ENCODE data around the gene POM121C.
"Not testable (repeated sequence)": the region's sequence is repeated elsewhere in the genome, so short reads cannot be mapped to it uniquely, and the experiment has no call there.

POM121C gene

GRCh38 chr7:75460541-75460940 lies 25.6 kb downstream of the POM121C start:
- FAIRE-seq; DNase-seq (ENCODE audit: insufficient read length, low spot score): not testable (repeated sequence)

GRCh38 chr7:75458034-75458433 lies 28.1 kb downstream of the POM121C start:
- DNase-seq (ENCODE audit: insufficient read length, low spot score); FAIRE-seq: not testable (repeated sequence)

- FAIRE-seq; DNase-seq (ENCODE audit: insufficient read length, low spot score): not testable (repeated sequence)
These were observed 29.7 kb downstream of the POM121C start for GRCh38 chr7:75456403-75456802.

DNA sequence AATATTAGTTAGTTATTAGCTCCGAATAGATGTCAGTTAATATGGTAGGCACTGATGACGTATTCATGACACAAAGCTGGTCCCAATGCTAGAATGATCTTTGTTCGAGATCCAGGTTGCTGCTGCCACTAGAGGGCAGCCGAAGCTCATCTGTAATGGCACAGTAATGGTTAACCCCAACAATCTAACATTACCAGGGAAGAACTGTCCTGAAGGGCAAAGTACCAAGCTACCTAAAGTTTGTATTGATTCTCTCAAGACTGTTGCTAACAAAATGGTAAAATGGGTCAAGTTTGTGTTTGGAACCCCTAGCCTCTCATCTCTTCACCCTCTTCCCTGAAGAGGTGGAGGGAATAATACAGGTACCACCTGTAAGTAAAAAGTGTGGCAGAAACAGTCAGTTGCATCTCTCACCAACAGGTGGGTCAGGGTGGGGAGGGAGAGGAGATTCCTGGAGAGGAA lies 33.6 kb downstream of the POM121C start:
- not testable (repeated sequence) for DNase-seq (ENCODE audit: insufficient read length, low spot score); FAIRE-seq
- peak; percentile 11 for TF ChIP-seq CTCF (IDR thresholded peaks at IDR 0.05; ENCODE audit: insufficient read depth, missing control alignments)

GRCh38 chr7:75449946-75450345 lies 36.2 kb downstream of the POM121C start:
- not testable (repeated sequence) for FAIRE-seq; DNase-seq (ENCODE audit: insufficient read length, low spot score)

- DNase-seq (ENCODE audit: insufficient read length, low spot score); FAIRE-seq: not testable (repeated sequence)
These were observed 43.5 kb downstream of the POM121C start for GRCh38 chr7:75442465-75443111.

GRCh38 chr7:75442101-75442464 lies 44.0 kb downstream of the POM121C start:
- not testable (repeated sequence) for DNase-seq (ENCODE audit: insufficient read length, low spot score); FAIRE-seq

- not testable (repeated sequence) for DNase-seq (ENCODE audit: insufficient read length, low spot score); FAIRE-seq
These were observed 47.1 kb downstream of the POM121C start for GRCh38 chr7:75439000-75439399.

GRCh38 chr7:75423481-75423880 lies 62.6 kb downstream of the POM121C start:
- not testable (repeated sequence) for FAIRE-seq; DNase-seq (ENCODE audit: insufficient read length, low spot score)

DNA sequence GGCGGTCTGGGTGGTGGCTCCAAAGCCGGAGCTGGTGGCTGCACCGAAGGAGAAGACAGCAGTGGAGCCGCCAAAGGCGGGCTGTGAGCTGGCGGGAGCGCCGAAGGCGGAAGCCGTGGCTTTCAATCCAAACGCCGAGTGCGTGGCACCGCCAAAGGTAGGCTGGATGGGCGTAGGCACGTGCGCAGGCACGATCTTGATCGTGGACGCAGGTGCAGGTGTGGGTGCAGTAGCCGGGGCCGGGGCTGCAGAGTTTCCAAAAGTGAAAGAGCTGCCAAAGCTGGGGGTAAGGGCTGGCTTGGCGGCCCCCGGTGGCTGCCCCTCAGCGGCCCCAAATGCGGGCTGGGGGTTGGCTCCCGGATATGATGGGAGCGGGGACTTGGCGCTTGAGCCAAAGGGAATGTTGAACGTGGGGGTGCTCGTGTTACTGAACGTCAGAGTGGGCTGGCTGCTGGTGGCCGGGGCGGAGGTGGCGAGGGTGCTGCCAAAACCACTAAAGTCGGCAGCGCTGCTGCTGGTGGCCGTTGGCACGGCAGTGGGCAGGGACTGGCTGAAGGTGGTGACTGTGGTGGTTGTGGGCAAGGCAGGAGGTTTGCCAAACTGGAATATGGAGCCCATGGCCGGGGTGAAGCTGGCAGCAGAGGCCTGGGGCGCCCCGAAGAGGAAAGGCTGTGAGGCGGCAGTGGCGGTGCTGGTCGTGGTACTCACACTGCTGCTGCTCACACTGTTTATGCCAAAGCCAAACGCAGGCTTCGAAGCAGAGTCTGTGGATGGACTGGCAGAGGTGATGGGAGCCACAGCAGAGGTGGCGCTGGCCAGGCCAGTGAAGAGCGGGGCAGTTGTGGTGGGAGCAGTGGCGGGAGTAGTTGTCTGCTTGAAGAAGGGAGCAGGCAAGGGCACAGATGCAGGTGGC lies 64.0 kb downstream of the POM121C start:
- DNase-seq (ENCODE audit: insufficient read length, low spot score); FAIRE-seq: not testable (repeated sequence)

DNA sequence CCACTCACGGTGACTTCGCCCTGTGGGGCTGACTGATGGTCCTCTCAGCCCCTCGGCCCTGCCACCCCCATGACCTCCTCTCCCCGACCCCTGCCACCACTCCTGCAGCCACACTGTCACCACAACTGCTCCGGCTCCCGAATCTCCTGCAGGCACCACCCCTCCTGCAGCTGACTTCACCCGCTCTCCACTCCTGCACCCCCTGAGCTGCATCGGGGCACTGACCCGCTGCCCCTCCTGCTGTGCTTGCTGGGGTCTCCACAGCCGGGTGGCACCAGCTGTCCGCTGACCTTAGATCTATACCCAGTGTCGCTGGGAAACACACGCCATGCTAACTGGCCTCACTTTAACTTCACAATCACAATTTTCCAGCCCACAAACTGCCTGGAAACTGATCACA lies 65.9 kb downstream of the POM121C start:
- DNase-seq (ENCODE audit: insufficient read length, low spot score); FAIRE-seq: not testable (repeated sequence)

DNA sequence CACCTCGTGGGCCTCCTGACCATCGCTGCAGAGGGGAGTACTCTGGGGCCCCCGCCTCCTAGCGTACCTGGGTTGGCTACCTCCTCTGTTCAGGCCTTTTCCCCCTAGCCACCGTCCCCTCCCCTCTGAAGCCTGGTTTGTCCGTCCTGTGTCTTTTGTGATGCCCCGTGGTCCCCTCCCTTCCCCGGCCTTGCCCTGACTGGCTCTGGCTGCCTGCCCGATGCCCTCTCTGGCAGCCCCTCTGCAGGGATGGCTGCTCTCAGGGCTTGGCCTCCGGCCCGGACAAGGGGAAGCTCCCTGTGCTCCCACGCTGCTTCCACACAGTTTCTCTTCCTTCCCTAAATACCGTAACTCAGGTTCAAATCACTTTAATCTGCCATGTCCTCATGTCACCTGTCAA lies 66.4 kb downstream of the POM121C start:
- not testable (repeated sequence) for DNase-seq (ENCODE audit: insufficient read length, low spot score)

DNA sequence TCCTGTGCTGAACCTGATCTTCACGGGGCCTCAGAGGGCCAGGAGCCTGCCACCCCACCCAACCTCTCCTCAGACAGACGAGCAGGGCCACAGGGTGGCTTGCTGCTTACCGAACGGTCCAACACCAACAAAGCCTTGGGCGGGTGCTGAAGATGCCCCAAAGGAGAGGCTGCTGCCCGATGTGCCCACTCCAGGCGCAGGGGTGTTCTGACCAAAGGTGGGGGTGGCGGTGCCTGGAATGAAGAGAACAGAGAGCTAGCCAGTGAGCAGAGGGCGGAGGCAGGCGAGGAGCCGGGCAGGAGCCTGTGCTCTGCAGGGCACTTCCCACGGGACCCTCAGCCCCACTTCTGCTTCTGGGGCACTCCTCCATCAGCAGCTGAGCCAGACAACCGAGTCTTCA lies 66.9 kb downstream of the POM121C start:
- DNase-seq (ENCODE audit: insufficient read length, low spot score); FAIRE-seq: not testable (repeated sequence)

More for the DNA sequence above, 66.4 kb downstream of the POM121C start:
- not testable (repeated sequence) for FAIRE-seq

DNA sequence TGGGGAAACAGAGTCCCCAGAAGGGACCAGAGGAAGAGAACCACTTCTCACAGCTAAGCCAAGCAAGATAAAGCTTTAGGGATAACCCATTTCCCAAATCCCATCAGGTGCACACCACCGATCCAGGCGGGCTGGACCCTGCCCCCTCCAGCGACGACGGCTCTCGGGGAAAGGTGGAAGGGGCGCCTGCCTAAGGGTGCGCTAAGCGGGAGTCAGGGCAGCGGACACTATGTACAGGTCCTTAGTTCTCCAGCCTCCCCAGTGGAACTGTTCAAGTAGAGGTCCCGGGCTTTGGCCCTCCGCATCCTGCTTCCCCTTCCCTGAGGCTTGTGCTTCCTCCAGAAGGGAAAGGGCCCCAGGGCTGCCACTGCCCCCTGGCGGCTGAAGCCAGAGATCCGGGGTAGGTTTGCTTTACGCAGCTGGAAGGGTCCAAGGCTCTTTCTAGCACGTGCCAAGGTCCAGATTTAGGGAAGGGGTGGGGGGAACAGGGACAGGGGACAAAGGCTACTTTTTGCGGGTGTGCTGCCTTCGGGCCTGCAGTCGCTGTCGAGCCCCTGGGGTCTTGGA lies 67.7 kb downstream of the POM121C start:
- FAIRE-seq; DNase-seq (ENCODE audit: insufficient read length, low spot score): not testable (repeated sequence)

DNA sequence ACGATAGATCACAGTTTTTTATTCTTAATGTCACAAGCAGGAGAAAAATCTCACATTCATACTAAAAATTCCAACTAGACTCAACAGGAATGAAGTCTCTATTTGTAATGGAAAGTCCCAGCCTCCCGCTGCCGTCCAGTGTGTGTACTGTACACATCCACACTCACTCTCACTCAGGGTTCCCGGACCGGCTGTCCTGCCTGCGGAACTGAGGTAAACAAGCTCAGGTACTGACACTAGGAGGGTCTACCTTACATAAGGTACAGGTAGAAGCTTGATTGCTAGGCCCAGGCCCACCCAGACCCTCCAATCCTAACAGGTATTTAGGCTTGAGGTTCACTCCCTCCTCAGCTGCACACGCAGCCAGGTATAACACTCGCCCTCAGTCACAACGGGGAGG lies 69.3 kb downstream of the POM121C start:
- not testable (repeated sequence) for FAIRE-seq; DNase-seq (ENCODE audit: insufficient read length, low spot score)

GRCh38 chr7:75415829-75416373 lies 70.2 kb downstream of the POM121C start:
- FAIRE-seq; DNase-seq (ENCODE audit: insufficient read length, low spot score): not testable (repeated sequence)

- FAIRE-seq; DNase-seq (ENCODE audit: insufficient read length, low spot score): not testable (repeated sequence)
These were observed 70.7 kb downstream of the POM121C start for GRCh38 chr7:75415428-75415817.

DNA sequence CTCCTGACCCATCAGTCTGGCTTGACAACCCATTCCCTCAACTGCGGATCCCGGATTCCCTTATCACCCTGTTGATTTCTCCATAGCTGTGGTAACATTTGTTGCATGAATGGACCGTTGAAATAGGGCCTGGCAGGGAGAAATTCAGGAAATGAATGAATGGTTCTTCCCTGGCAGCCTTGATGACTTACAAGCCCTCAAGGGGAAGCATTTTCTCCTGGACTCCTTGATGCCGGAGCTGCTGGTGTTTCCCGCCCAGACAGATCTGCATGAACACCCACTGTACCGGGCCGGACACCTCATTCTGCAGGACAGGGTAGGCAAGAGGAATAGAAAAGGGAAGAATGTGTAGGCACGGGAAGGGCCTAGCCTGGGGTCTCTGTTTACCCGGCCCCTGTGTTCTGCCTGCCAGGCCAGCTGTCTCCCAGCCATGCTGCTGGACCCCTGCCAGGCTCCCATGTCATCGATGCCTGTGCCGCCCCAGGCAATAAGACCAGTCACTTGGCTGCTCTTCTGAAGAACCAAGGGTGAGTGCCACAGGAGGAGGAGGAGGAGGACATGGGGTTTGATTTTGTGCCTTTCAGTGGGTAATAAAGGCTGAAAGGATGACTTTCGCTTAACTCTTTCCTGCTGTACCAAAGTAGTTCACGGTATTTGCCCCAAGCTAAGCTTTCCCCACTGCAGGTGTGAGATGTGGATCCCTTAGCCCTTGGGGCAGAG lies 71.2 kb downstream of the POM121C start:
- not testable (repeated sequence) for DNase-seq (ENCODE audit: insufficient read length, low spot score); FAIRE-seq

All from D721Med (cell line).